GM23338 (cell line): ENCODE data around the gene GRIN3A. TPM values are rescaled to one million over a fixed set of nuclear protein-coding genes. Genes with fewer than 3 reads are reported as not detected.

Source experiments
- ATAC-seq: fragments of 200-7000 bp; cut with Tn5 transposase; 3 replicates; pipeline ENCODE4 v1.9.1; 2020
- DNase-seq: peaks from one replicate; pipeline ENCODE4 v3.0.0-alpha.2; 2015; ENCODE audit warnings: low spot score
- H2AFZ ChIP-seq: fragments of 200-600 bp; sonication (generic); 2 replicates; pipeline ENCODE4 v1.8.0; 2016; ENCODE audit warnings: antibody characterized with exemption, mild to moderate bottlenecking, moderate library complexity
- H3F3A ChIP-seq: fragments of 200-600 bp; sonication (generic); replicated peaks from 2 replicates; pipeline ENCODE4 v1.8.0; 2017; ENCODE audit warnings: antibody characterized with exemption, mixed run types, low read depth
- H3K27ac ChIP-seq: fragments of 200-600 bp; sonication (generic); 2 replicates; pipeline ENCODE4 v1.6.1; 2016; ENCODE audit warnings: low read depth
- H3K27me3 ChIP-seq: fragments of 200-600 bp; sonication (generic); 2 replicates; pipeline ENCODE4 v1.8.0; 2016; ENCODE audit warnings: mild to moderate bottlenecking, mixed run types, moderate library complexity; ENCODE audit not compliant: insufficient read depth
- H3K36me3 ChIP-seq: fragments of 200-600 bp; sonication (generic); 2 replicates; pipeline ENCODE4 v1.8.0; 2016; ENCODE audit warnings: mild to moderate bottlenecking; ENCODE audit not compliant: insufficient read depth
- H3K4me1 ChIP-seq: fragments of 200-600 bp; sonication (generic); 2 replicates; pipeline ENCODE4 v1.8.0; 2016; ENCODE audit warnings: mild to moderate bottlenecking, moderate library complexity; ENCODE audit not compliant: insufficient read depth
- H3K4me2 ChIP-seq: fragments of 200-600 bp; sonication (generic); 2 replicates; pipeline ENCODE4 v1.7.1; 2017; ENCODE audit warnings: mixed run types
- H3K4me3 ChIP-seq: fragments of 200-600 bp; sonication (generic); 2 replicates; pipeline ENCODE4 v1.6.1; 2016; ENCODE audit warnings: mixed run types
- H3K79me2 ChIP-seq: fragments of 200-600 bp; sonication (generic); replicated peaks from 2 replicates; pipeline ENCODE4 v1.8.0; 2017; ENCODE audit warnings: mild to moderate bottlenecking; ENCODE audit not compliant: insufficient read depth
- H3K9me2 ChIP-seq: fragments of 200-600 bp; sonication (generic); 2 replicates; pipeline ENCODE4 v1.8.0; 2017; ENCODE audit not compliant: insufficient read depth
- H4K20me1 ChIP-seq: fragments of 200-600 bp; sonication (generic); replicated peaks from 2 replicates; pipeline ENCODE4 v1.8.0; 2017; ENCODE audit warnings: mild to moderate bottlenecking; ENCODE audit not compliant: insufficient read depth
- H3K27ac Mint-ChIP-seq: 2 replicates; pipeline ENCODE4 v1.8.0; 2020; ENCODE audit warnings: inconsistent platforms, mild to moderate bottlenecking, moderate library complexity, mixed read lengths
- H3K27me3 Mint-ChIP-seq: 3 replicates; pipeline ENCODE4 v1.8.0; 2022; ENCODE audit warnings: low read depth, mild to moderate bottlenecking, moderate library complexity, mixed read lengths, inconsistent platforms; ENCODE audit not compliant: insufficient read depth, poor library complexity
- H3K36me3 Mint-ChIP-seq: 3 replicates; pipeline ENCODE4 v1.8.0; 2021; ENCODE audit warnings: low read depth, mild to moderate bottlenecking, inconsistent platforms, moderate library complexity, mixed read lengths
- H3K4me1 Mint-ChIP-seq: 3 replicates; pipeline ENCODE4 v1.8.0; 2020; ENCODE audit warnings: mild to moderate bottlenecking, inconsistent platforms, mixed read lengths
- H3K4me3 Mint-ChIP-seq: 3 replicates; pipeline ENCODE4 v1.8.0; 2021; ENCODE audit warnings: moderate library complexity, mild to moderate bottlenecking, inconsistent platforms, mixed read lengths
- H3K9me3 Mint-ChIP-seq: 3 replicates; pipeline ENCODE4 v1.8.0; 2020; ENCODE audit warnings: moderate library complexity, mild to moderate bottlenecking, inconsistent platforms, mixed read lengths
- CREB1 ChIP-seq: fragments of 250-450 bp; sonication (Bioruptor Pico); IDR thresholded peaks from 2 replicates; pipeline ENCODE4 v1.5.0; 2020; ENCODE audit warnings: low read depth, mild to moderate bottlenecking, moderate library complexity
- EZH2 ChIP-seq: fragments of 200-600 bp; sonication (generic); IDR thresholded peaks from one replicate; pipeline ENCODE4 v1.8.0; 2017; ENCODE audit warnings: antibody characterized with exemption, mild to moderate bottlenecking, low read depth; ENCODE audit not compliant: unreplicated experiment
- EZH2phosphoT487 ChIP-seq: fragments of 200-600 bp; sonication (generic); IDR thresholded peaks from one replicate; pipeline ENCODE4 v1.8.1; 2018; ENCODE audit warnings: antibody characterized with exemption; ENCODE audit not compliant: unreplicated experiment
- NANOG ChIP-seq: IDR thresholded peaks from 2 replicates; pipeline ENCODE4 v1.6.1; 2016; ENCODE audit warnings: antibody characterized with exemption, borderline replicate concordance
- STAT1 ChIP-seq: IDR thresholded peaks from one replicate; pipeline ENCODE4 v1.6.1; 2016; ENCODE audit warnings: antibody characterized with exemption; ENCODE audit not compliant: unreplicated experiment
- polyA plus RNA-seq: library from polyadenylated mRNA; unstranded; fragments of >200 nt; fragmentation: Nextera tagmentation; extraction: Ambion mirVana; gene quantifications from 2 replicates; pipeline ENCODE4 v1.2.1, GENCODE V29; 2016
- total RNA-seq: library from RNA; depleted of rRNA; stranded (reverse); fragments of >200 nt; shearing (Covaris generic); gene quantifications from 2 replicates; pipeline ENCODE4 v1.2.3, GENCODE V29; 2014
- TF ChIP-seq, protein P1 (sequence below): fragments of 250-450 bp; sonication (Bioruptor Pico); IDR thresholded peaks from 2 replicates; pipeline ENCODE4 v1.5.0; 2020; ENCODE audit warnings: mild to moderate bottlenecking, moderate library complexity
- TF ChIP-seq, protein P2 (sequence below), 2 experiments: fragments of 200-600 bp in 1 of 2; sonication (generic) in 1 of 2; conservative IDR thresholded peaks; 2 replicates each; pipeline versions ENCODE4 v1.5.1 to v1.6.1; 2016 to 2017; ENCODE audit warnings: antibody characterized with exemption in 2 of 2, low read depth in 2 of 2, mild to moderate bottlenecking in 2 of 2, moderate library complexity in 1 of 2
- TF ChIP-seq, protein P3 (sequence below): IDR thresholded peaks from one replicate; pipeline ENCODE4 v1.6.1; 2018; ENCODE audit warnings: antibody characterized with exemption; ENCODE audit not compliant: unreplicated experiment
- TF ChIP-seq, protein P4 (sequence below): IDR thresholded peaks from 2 replicates; pipeline ENCODE4 v1.6.1; 2016; ENCODE audit warnings: antibody characterized with exemption

Gene GRIN3A
- total and polyA plus RNA-seq, 2 experiments from 2014 or later, result 0.03 to 0.05 TPM

DNA sequence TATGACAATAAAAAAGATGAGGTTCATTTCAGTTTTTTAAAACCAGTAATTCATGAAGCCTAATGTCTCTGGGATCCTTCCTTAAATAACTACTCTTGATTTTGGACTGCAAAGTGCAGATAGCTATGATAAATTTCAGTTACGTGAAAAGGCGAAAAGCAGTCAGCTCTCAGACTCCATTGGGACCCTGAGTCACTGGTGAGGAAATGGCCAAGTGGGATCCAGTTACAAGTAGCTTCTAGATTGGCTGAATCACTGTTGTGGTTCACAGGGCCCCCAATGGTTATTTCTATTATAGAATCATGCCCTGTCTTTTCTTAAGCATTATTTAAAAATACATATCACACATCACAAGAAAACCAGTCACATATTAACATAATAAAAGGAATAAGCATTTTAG lies 112.6 kb downstream of the GRIN3A start (continued):
- TF ChIP-seq, protein P1, sequence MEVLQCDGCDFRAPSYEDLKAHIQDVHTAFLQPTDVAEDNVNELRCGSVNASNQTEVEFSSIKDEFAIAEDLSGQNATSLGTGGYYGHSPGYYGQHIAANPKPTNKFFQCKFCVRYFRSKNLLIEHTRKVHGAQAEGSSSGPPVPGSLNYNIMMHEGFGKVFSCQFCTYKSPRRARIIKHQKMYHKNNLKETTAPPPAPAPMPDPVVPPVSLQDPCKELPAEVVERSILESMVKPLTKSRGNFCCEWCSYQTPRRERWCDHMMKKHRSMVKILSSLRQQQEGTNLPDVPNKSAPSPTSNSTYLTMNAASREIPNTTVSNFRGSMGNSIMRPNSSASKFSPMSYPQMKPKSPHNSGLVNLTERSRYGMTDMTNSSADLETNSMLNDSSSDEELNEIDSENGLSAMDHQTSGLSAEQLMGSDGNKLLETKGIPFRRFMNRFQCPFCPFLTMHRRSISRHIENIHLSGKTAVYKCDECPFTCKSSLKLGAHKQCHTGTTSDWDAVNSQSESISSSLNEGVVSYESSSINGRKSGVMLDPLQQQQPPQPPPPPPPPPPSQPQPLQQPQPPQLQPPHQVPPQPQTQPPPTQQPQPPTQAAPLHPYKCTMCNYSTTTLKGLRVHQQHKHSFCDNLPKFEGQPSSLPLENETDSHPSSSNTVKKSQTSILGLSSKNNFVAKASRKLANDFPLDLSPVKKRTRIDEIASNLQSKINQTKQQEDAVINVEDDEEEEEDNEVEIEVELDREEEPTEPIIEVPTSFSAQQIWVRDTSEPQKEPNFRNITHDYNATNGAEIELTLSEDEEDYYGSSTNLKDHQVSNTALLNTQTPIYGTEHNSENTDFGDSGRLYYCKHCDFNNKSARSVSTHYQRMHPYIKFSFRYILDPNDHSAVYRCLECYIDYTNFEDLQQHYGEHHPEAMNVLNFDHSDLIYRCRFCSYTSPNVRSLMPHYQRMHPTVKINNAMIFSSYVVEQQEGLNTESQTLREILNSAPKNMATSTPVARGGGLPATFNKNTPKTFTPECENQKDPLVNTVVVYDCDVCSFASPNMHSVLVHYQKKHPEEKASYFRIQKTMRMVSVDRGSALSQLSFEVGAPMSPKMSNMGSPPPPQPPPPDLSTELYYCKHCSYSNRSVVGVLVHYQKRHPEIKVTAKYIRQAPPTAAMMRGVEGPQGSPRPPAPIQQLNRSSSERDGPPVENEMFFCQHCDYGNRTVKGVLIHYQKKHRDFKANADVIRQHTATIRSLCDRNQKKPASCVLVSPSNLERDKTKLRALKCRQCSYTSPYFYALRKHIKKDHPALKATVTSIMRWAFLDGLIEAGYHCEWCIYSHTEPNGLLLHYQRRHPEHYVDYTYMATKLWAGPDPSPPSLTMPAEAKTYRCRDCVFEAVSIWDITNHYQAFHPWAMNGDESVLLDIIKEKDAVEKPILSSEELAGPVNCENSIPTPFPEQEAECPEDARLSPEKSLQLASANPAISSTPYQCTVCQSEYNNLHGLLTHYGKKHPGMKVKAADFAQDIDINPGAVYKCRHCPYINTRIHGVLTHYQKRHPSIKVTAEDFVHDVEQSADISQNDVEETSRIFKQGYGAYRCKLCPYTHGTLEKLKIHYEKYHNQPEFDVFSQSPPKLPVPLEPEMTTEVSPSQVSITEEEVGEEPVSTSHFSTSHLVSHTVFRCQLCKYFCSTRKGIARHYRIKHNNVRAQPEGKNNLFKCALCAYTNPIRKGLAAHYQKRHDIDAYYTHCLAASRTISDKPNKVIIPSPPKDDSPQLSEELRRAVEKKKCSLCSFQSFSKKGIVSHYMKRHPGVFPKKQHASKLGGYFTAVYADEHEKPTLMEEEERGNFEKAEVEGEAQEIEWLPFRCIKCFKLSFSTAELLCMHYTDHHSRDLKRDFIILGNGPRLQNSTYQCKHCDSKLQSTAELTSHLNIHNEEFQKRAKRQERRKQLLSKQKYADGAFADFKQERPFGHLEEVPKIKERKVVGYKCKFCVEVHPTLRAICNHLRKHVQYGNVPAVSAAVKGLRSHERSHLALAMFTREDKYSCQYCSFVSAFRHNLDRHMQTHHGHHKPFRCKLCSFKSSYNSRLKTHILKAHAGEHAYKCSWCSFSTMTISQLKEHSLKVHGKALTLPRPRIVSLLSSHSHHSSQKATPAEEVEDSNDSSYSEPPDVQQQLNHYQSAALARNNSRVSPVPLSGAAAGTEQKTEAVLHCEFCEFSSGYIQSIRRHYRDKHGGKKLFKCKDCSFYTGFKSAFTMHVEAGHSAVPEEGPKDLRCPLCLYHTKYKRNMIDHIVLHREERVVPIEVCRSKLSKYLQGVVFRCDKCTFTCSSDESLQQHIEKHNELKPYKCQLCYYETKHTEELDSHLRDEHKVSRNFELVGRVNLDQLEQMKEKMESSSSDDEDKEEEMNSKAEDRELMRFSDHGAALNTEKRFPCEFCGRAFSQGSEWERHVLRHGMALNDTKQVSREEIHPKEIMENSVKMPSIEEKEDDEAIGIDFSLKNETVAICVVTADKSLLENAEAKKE, result no peak
- no peak for TF ChIP-seq NANOG
- TF ChIP-seq EZH2, result no peak

DNA sequence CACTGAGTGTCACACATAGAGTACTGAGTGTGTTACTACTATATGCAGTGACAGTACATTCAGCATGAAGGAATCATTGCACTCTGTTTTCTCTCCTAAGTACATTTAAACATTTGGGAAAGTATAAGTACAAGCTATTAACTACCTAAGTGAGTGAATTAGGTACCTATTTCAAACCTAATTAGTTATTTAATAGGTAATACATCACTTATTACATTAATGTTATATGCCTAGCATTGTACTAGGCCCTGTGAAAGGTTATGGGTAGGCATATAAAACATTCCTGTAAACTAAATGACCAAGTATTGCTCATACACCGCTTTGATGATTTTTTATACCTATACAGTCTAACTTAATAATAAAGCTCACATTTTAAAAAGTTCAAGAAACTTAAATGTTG lies 118.0 kb downstream of the GRIN3A start:
- no peak overlapping the region for H3K4me3 ChIP-seq
- DNase-seq (no peak), ATAC-seq (no peak)
- no peak overlapping the region for H3K4me2 ChIP-seq
- Mint-ChIP-seq H3K27ac (no peak overlapping the region), H3K9me3 (no peaks in the 10 kb centered on the region), H3K27me3 (peaks cover 3% of the 10 kb centered on the region), H3K4me1 (no peaks in the 10 kb centered on the region), H3K4me3 (no peak overlapping the region), H3K36me3 (no peaks in the 10 kb centered on the region)
- H3K9me2 ChIP-seq, result peaks cover 5% of the 10 kb centered on the region; the same call in 1 of the 2 replicates
- no peak overlapping the region for H3K27ac ChIP-seq
- H3F3A ChIP-seq, result no peaks in the 10 kb centered on the region
- H4K20me1 ChIP-seq, result no peaks in the 10 kb centered on the region
- no peaks in the 10 kb centered on the region for H3K36me3 ChIP-seq
- no peaks in the 10 kb centered on the region for H3K27me3 ChIP-seq
- no peaks in the 10 kb centered on the region for H3K4me1 ChIP-seq
- no peaks in the 10 kb centered on the region for H3K79me2 ChIP-seq
- H2AFZ ChIP-seq, result no peak overlapping the region
- TF ChIP-seq, protein P2, sequence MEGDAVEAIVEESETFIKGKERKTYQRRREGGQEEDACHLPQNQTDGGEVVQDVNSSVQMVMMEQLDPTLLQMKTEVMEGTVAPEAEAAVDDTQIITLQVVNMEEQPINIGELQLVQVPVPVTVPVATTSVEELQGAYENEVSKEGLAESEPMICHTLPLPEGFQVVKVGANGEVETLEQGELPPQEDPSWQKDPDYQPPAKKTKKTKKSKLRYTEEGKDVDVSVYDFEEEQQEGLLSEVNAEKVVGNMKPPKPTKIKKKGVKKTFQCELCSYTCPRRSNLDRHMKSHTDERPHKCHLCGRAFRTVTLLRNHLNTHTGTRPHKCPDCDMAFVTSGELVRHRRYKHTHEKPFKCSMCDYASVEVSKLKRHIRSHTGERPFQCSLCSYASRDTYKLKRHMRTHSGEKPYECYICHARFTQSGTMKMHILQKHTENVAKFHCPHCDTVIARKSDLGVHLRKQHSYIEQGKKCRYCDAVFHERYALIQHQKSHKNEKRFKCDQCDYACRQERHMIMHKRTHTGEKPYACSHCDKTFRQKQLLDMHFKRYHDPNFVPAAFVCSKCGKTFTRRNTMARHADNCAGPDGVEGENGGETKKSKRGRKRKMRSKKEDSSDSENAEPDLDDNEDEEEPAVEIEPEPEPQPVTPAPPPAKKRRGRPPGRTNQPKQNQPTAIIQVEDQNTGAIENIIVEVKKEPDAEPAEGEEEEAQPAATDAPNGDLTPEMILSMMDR (conservative IDR thresholded peaks at IDR 0.05; ENCODE audit: low read depth in 2 of 2), result no peak
- TF ChIP-seq STAT1 (no peak), CREB1 (CRISPR knock-in tag) (no peak), NANOG (no peak), EZH2phosphoT487 (no peak)
- TF ChIP-seq, protein P3, sequence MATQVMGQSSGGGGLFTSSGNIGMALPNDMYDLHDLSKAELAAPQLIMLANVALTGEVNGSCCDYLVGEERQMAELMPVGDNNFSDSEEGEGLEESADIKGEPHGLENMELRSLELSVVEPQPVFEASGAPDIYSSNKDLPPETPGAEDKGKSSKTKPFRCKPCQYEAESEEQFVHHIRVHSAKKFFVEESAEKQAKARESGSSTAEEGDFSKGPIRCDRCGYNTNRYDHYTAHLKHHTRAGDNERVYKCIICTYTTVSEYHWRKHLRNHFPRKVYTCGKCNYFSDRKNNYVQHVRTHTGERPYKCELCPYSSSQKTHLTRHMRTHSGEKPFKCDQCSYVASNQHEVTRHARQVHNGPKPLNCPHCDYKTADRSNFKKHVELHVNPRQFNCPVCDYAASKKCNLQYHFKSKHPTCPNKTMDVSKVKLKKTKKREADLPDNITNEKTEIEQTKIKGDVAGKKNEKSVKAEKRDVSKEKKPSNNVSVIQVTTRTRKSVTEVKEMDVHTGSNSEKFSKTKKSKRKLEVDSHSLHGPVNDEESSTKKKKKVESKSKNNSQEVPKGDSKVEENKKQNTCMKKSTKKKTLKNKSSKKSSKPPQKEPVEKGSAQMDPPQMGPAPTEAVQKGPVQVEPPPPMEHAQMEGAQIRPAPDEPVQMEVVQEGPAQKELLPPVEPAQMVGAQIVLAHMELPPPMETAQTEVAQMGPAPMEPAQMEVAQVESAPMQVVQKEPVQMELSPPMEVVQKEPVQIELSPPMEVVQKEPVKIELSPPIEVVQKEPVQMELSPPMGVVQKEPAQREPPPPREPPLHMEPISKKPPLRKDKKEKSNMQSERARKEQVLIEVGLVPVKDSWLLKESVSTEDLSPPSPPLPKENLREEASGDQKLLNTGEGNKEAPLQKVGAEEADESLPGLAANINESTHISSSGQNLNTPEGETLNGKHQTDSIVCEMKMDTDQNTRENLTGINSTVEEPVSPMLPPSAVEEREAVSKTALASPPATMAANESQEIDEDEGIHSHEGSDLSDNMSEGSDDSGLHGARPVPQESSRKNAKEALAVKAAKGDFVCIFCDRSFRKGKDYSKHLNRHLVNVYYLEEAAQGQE, result no peak
- TF ChIP-seq, protein P4, sequence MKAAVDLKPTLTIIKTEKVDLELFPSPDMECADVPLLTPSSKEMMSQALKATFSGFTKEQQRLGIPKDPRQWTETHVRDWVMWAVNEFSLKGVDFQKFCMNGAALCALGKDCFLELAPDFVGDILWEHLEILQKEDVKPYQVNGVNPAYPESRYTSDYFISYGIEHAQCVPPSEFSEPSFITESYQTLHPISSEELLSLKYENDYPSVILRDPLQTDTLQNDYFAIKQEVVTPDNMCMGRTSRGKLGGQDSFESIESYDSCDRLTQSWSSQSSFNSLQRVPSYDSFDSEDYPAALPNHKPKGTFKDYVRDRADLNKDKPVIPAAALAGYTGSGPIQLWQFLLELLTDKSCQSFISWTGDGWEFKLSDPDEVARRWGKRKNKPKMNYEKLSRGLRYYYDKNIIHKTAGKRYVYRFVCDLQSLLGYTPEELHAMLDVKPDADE, result no peak
